ENCODE results near the gene MUCL3.
A peak's percentile ranks its signal among the peaks of the same experiment; 100 is the strongest.
"Not testable (repeated sequence)": the region's sequence is repeated elsewhere in the genome, so short reads cannot be mapped to it uniquely, and the experiment has no call there.

The MUCL3 gene

GRCh38 chr6:30907758-30908591, 32.8 kb upstream of the MUCL3 start, which contains the start of gene GTF2H4:
GTF2H4 (plus strand) TSS chr6:30908207.
- TF ChIP-seq CTCF (IDR thresholded peaks at IDR 0.05; ENCODE audit: insufficient read depth, low read length) (no peak), SPI1 (IDR thresholded peaks at IDR 0.05; ENCODE audit: borderline replicate concordance, low read depth) (no peak), REST (IDR thresholded peaks at IDR 0.05; ENCODE audit: insufficient replicate concordance, low read depth) (peak; percentile 30), GABPA (IDR thresholded peaks at IDR 0.05; ENCODE audit: low read depth) (peak; percentile 88), POLR2AphosphoS5 (IDR thresholded peaks at IDR 0.05; ENCODE audit: low read depth) (peak; percentile 71)
- Histone ChIP-seq H3K27ac (replicated peaks) (peak within 1 kb of the TSS; percentile 64), H3K4me3 (replicated peaks; ENCODE audit: insufficient read depth, low read length) (peak within 1 kb of the TSS; percentile 93), H3K27me3 (ENCODE audit: insufficient read depth, poor library complexity, severe bottlenecking) (no peaks in the 10 kb centered on the region)
- peak; percentile 97 to 99 for DNase-seq (ENCODE audit: low read depth in 1 of 2, low spot score in 1 of 2)

- Histone ChIP-seq H3K4me3 (replicated peaks; ENCODE audit: insufficient read depth, low read length) (peak overlapping the region; percentile 93), H3K27me3 (ENCODE audit: insufficient read depth, poor library complexity, severe bottlenecking) (no peaks in the 10 kb centered on the region), H3K27ac (replicated peaks) (peak overlapping the region; percentile 64)
- no peak for DNase-seq (ENCODE audit: low read depth in 1 of 2, low spot score in 1 of 2)
- TF ChIP-seq SPI1 (IDR thresholded peaks at IDR 0.05; ENCODE audit: borderline replicate concordance, low read depth) = no peak
- TF ChIP-seq REST (IDR thresholded peaks at IDR 0.05; ENCODE audit: insufficient replicate concordance, low read depth) = no peak
Observed at GRCh38 chr6:30908700-30909099, 32.1 kb upstream of the MUCL3 start.

- H3K4me3 ChIP-seq (replicated peaks; ENCODE audit: insufficient read depth, low read length); DNase-seq (ENCODE audit: low read depth in 1 of 2, low spot score in 1 of 2); H3K27me3 ChIP-seq (ENCODE audit: insufficient read depth, poor library complexity, severe bottlenecking); H3K27ac ChIP-seq (replicated peaks): not testable (repeated sequence)
Observed at GRCh38 chr6:30910473-30910872, 30.3 kb upstream of the MUCL3 start.

- TF ChIP-seq SPI1 (IDR thresholded peaks at IDR 0.05; ENCODE audit: borderline replicate concordance, low read depth) = no peak
- TF ChIP-seq CTCF (IDR thresholded peaks at IDR 0.05; ENCODE audit: insufficient read depth, low read length) = no peak
- TF ChIP-seq GABPA (IDR thresholded peaks at IDR 0.05; ENCODE audit: low read depth) = no peak
- no peak for TF ChIP-seq REST (IDR thresholded peaks at IDR 0.05; ENCODE audit: insufficient replicate concordance, low read depth)
- TF ChIP-seq POLR2AphosphoS5 (IDR thresholded peaks at IDR 0.05; ENCODE audit: low read depth) = no peak
- Histone ChIP-seq H3K27me3 (ENCODE audit: insufficient read depth, poor library complexity, severe bottlenecking) (no peaks in the 10 kb centered on the region), H3K4me3 (replicated peaks; ENCODE audit: insufficient read depth, low read length) (no peak overlapping the region), H3K27ac (replicated peaks) (no peak overlapping the region)
- no peak for DNase-seq (ENCODE audit: low read depth in 1 of 2, low spot score in 1 of 2)
Observed at GRCh38 chr6:30912746-30913520, 27.8 kb upstream of the MUCL3 start.

Data from HL-60 (cell line).